H54 (cell line): Measurements from ENCODE around the gene LRMDA.

Experiments
- DNase-seq: peaks from one replicate; pipeline ENCODE4 v3.0.0; 2011; ENCODE audit warnings: low spot score, mixed read lengths; ENCODE audit not compliant: insufficient read length
- FAIRE-seq: peaks from 3 replicates; lab custom pipeline; 2011; peaks lifted over from hg19 to GRCh38; lab: Jason Lieb, UNC
- POLR2A ChIP-seq: IDR thresholded peaks from 2 replicates; pipeline ENCODE4 v1.6.1; 2011; ENCODE audit warnings: low read depth, mild to moderate bottlenecking, low read length

The LRMDA gene

GRCh38 chr10:75717126-75717916, 285.9 kb downstream of the LRMDA start:
- no peak for FAIRE-seq
- no peak for DNase-seq
- no peak for TF ChIP-seq POLR2A

GRCh38 chr10:75718991-75719390, 287.6 kb downstream of the LRMDA start:
- TF ChIP-seq POLR2A, result no peak
- FAIRE-seq (no peak), DNase-seq (no peak)

- TF ChIP-seq POLR2A, result no peak
- DNase-seq (no peak), FAIRE-seq (no peak)
These were observed 288.7 kb downstream of the LRMDA start for GRCh38 chr10:75720157-75720556.

DNA sequence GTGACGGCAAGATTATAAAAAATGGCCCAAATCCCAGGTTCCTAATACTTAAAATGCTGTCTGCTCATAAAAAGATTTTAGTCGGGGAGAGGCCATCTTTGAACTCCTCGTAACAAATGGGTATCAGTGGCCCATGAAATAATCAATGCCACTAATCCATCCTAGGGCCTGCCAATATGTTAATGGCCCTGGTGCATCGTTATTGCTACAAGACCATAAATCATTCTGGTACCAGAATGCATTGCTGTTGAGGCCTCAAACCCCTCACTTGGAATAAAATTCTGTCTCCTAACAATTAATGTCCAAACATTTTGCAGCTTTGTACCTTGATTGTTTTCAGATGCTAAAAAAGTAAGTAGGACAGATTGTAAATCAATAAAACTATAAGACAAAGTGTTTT, 290.6 kb downstream of the LRMDA start:
- DNase-seq (no peak), FAIRE-seq (no peak)
- no peak for TF ChIP-seq POLR2A

- TF ChIP-seq POLR2A, result no peak
- FAIRE-seq (no peak), DNase-seq (no peak)
These were observed 291.2 kb downstream of the LRMDA start for GRCh38 chr10:75722609-75723008.

DNA sequence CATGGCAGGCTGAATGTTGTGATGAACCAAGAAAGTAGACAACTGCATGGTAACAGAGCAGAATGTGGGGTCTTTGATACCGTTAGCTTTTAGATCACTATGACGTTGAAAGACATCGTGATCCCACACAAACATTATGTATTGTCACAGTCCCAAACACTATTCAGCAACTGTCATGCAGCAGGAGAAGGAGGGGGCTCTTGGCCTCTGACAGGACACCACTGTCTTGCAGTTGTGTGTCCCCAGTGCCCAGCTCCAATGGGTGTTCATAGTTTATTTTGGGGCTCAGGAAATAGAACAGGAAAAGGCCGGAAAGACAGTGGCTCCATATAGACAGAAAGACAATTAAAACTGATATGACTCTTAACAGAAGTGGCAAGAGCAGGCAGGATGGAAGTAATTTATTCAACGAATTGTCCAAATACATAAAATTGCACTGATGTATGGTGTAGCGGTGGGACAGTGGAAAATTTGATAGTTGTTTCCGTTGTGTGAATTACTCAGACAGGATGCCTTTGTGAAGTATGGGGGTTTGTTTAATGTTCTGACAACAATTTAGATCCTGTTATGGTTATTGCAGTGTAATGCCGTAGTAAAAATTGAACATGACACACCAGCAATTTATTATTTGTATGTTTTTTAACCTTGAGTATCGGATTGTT, 292.0 kb downstream of the LRMDA start:
- FAIRE-seq (no peak), DNase-seq (no peak)
- no peak for TF ChIP-seq POLR2A

DNA sequence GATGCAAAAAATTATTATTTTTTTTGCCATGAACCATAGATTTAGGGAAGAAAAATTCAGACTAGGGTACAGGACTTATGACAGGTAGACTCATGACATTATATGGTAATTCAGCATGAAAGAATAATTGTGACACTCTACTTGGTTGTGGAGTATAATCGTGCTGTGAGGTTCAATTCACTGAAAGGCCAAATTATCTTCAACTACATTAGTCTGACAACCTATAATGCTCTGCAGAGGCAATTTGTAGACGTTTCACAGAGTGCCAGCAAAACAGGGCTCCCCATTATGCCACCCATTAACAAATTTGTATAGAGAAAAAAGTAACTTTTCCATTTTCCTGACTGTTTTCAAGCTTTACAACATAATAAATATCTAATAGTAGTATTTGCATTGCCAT, 292.6 kb downstream of the LRMDA start:
- no peak for FAIRE-seq
- no peak for TF ChIP-seq POLR2A
- DNase-seq, result no peak

DNA sequence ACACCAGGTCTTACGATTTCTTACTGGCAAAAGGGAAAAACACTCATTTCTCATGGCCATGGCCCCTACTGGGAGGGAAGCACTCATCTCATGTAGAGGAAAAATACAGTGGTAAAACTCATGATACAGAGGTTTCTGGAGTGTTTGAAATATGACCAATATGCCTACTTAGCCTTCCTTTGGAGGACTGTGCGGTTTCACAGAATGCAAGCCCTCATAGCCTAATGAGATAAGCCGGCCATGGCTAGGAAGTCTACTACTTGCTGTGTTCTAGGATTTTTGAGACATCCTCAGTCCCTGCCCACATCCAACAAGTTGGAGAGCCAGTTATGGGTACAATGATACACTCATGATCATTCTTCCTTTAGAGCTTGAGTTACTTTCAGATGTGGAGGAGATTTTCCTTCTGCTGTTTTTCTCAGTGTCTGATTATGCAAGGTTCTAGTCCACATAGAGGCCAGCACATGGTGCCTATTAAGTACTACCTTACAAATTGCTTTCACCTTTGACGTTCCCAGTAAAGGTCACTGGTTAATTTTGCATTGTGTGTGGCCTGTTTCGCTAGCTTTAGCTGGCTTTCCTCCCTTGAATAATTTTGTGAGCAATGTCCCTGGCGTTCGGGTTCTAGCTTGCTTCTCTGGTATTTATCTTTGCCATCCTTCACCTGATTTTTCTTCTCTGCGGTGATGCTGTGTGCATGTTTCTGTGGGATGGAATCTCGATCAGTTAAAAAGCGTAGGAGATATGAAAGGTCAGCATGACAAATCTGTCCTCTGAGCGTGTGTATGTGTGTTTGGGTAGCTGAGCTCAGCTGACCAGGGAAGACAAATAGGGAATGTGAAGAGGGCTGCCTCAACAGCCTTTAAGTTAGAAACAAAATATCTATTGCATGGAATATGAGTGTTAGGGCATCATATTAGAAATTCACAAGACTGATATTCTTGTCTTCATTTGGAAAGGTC, 295.4 kb downstream of the LRMDA start:
- DNase-seq (no peak), FAIRE-seq (no peak)
- no peak for TF ChIP-seq POLR2A

DNA sequence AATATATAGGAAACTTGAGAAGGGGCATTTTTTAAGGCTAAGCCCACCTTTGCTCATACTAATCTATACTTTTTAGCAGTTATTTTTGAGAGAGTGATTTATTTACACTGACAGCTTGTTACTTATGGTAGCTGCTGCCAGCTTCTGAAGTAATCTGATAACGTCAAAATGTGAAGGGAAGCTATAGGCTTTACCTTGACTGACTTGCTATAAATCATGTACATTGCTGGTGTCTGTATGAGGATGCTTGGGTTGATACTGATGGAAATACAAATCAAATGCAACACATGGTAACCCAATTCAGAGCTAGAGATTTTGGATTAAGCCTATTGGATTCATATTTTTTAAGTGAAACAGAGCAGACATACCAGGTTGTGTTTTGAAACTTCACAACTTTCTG, 299.4 kb downstream of the LRMDA start:
- no peak for TF ChIP-seq POLR2A
- DNase-seq (no peak), FAIRE-seq (no peak)

- DNase-seq (no peak), FAIRE-seq (no peak)
- TF ChIP-seq POLR2A, result no peak
These were observed 301.9 kb downstream of the LRMDA start for GRCh38 chr10:75733135-75733890.

DNA sequence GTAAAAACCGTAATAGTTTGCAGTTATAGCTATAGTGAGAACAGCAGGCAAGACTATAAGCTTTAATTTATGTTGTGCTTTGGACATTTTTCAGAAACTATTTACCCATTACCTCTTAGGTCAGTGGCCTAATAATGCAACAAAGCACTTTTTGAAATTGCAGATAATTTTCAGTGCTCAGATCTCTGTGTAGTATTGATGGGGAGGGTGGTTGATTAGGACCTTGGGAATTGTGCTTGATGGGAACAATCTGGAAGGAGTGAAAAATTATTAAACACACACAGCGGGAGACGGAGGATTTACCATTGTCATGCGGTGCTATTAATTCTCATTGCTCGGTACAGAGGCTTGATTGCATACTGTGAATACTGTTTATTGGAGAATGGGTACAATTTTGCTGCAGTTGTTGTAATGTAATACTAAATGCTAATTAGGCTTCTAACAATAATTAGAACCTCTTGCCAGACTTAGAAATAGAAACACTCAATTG, 304.8 kb downstream of the LRMDA start:
- DNase-seq, result no peak
- no peak for FAIRE-seq
- TF ChIP-seq POLR2A, result no peak

- no peak for DNase-seq
- no peak for FAIRE-seq
- no peak for TF ChIP-seq POLR2A
These were observed 305.6 kb downstream of the LRMDA start for GRCh38 chr10:75736889-75737579.
